Colonic mucosa (tissue), 4 donors: ENCODE results near the gene AGBL4. TPM values are rescaled to one million over a fixed set of nuclear protein-coding genes. Genes with fewer than 3 reads are reported as not detected.

Source experiments
- DNase-seq: peaks from one replicate; pipeline ENCODE4 v3.0.0-alpha.2; 2020
- H3K27ac ChIP-seq: fragments of 200-600 bp; one replicate; pipeline ENCODE4 v1.8.0; 2021
- H3K27me3 ChIP-seq: fragments of 200-600 bp; one replicate; pipeline ENCODE4 v1.8.0; 2021
- H3K36me3 ChIP-seq: fragments of 200-600 bp; one replicate; pipeline ENCODE4 v1.8.0; 2021
- H3K4me1 ChIP-seq: fragments of 200-600 bp; one replicate; pipeline ENCODE4 v1.8.0; 2021; ENCODE audit warnings: mild to moderate bottlenecking
- H3K4me3 ChIP-seq: fragments of 200-600 bp; one replicate; pipeline ENCODE4 v1.8.0; 2021
- H3K9ac ChIP-seq, 2 donors: one replicate each; pipeline ENCODE4 v1.7.0; 2013; ENCODE audit warnings: control low read depth in 2 of 2, low read depth in 2 of 2, low read length in 2 of 2
- H3K9me3 ChIP-seq: fragments of 200-600 bp; one replicate; pipeline ENCODE4 v1.8.0; 2021
- intact Hi-C: fragments of 100-400 bp; cut with DNase I; formaldehyde crosslinking; loops from one replicate; pipeline ENCODE4 v1.14.1; 2022
- total RNA-seq, 2 donors: library from RNA; stranded (reverse); fragmentation: NEBNext Ultra II Directional in 1 of 2; extraction: Animal tissue kit (Norgen Biotek cat#: 25700) in 1 of 2; gene quantifications; one replicate each; pipeline ENCODE4 v1.2.1, GENCODE V29; 2021
- TF ChIP-seq, protein P1 (sequence below): fragments of 200-600 bp; IDR thresholded peaks from one replicate; pipeline ENCODE4 v1.8.0; 2022; ENCODE audit warnings: antibody characterized with exemption, mild to moderate bottlenecking
- donor health status: healthy.
- donor health status: DM: no; HTN: no; CAD: no.
- donor health status: DM: no; HTN: no; CAD: no.

AGBL4 gene
- total RNA-seq, 2 donors from 2014 or later: 0.24 to 0.30 TPM

GRCh38 chr1:49136738-49137251 lies 887.0 kb downstream of the AGBL4 start:
- Histone ChIP-seq H3K27me3 (no peaks in the 10 kb centered on the region), H3K9ac (no peak overlapping the region), H3K27ac (no peak overlapping the region), H3K4me3 (no peak overlapping the region), H3K4me1 (no peaks in the 10 kb centered on the region), H3K36me3 (no peaks in the 10 kb centered on the region), H3K9me3 (no peaks in the 10 kb centered on the region)
- no peak for DNase-seq
- TF ChIP-seq, protein P1, sequence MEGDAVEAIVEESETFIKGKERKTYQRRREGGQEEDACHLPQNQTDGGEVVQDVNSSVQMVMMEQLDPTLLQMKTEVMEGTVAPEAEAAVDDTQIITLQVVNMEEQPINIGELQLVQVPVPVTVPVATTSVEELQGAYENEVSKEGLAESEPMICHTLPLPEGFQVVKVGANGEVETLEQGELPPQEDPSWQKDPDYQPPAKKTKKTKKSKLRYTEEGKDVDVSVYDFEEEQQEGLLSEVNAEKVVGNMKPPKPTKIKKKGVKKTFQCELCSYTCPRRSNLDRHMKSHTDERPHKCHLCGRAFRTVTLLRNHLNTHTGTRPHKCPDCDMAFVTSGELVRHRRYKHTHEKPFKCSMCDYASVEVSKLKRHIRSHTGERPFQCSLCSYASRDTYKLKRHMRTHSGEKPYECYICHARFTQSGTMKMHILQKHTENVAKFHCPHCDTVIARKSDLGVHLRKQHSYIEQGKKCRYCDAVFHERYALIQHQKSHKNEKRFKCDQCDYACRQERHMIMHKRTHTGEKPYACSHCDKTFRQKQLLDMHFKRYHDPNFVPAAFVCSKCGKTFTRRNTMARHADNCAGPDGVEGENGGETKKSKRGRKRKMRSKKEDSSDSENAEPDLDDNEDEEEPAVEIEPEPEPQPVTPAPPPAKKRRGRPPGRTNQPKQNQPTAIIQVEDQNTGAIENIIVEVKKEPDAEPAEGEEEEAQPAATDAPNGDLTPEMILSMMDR: no peak
- intact Hi-C loops: no loop called here

DNA sequence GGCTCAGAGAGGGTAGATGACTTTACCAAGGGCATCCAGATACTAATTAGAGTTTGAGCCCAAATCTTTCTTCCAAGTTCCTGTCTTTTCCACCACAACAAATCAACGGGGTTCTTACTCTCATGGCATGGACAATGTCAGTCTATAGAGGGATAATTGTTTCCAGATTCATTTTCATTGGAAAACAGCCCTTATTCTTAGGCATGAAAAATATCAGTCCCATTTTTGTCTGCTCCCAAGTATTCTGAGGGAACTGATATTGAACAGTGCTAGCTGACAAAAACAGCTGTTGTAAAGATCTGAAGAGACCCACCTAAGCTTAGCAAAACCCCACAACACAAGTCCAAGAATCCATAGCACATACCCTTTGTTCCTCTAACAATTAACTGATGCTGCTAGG lies 898.0 kb downstream of the AGBL4 start:
- TF ChIP-seq, protein P1: no peak
- intact Hi-C loops: no loop called here

DNA sequence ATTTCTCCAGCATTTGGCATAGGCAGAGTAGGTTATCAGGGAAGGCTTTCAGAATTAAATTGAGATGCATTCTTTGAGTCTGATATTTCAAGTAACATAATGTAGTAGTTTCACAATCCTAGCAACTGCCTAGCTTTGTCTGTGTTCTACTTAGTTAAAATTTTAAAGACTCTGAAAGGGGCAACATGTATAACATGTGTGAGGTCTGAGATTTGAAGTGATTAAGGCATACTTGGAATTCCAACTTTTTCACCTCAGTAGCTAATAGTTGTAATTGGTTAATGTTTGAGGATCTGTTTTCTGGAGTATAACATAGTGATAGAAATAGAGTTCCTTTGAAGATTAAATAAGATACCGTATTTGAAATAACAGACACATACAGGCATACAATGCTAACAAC lies 911.8 kb downstream of the AGBL4 start:
- Histone ChIP-seq H3K27me3 (no peaks in the 10 kb centered on the region), H3K4me1 (no peaks in the 10 kb centered on the region), H3K9ac (no peak overlapping the region), H3K4me3 (no peak overlapping the region), H3K27ac (no peak overlapping the region), H3K9me3 (no peaks in the 10 kb centered on the region), H3K36me3 (no peaks in the 10 kb centered on the region)
- no peak for DNase-seq
- TF ChIP-seq, protein P1: no peak
- intact Hi-C loops: no loop called here

More for the DNA sequence above, 898.0 kb downstream of the AGBL4 start:
- Histone ChIP-seq H3K4me1 (no peaks in the 10 kb centered on the region), H3K4me3 (no peak overlapping the region), H3K9me3 (no peaks in the 10 kb centered on the region), H3K27ac (no peak overlapping the region), H3K27me3 (no peaks in the 10 kb centered on the region), H3K9ac (no peak overlapping the region), H3K36me3 (no peaks in the 10 kb centered on the region)
- no peak for DNase-seq

- Histone ChIP-seq H3K9ac (no peak overlapping the region), H3K27me3 (no peaks in the 10 kb centered on the region), H3K4me3 (no peak overlapping the region), H3K4me1 (no peaks in the 10 kb centered on the region), H3K27ac (no peak overlapping the region), H3K36me3 (no peaks in the 10 kb centered on the region), H3K9me3 (no peaks in the 10 kb centered on the region)
- intact Hi-C loops: no loop called here
- DNase-seq: no peak
- TF ChIP-seq, protein P1: no peak
These were observed 917.3 kb downstream of the AGBL4 start for GRCh38 chr1:49106445-49106844.

DNA sequence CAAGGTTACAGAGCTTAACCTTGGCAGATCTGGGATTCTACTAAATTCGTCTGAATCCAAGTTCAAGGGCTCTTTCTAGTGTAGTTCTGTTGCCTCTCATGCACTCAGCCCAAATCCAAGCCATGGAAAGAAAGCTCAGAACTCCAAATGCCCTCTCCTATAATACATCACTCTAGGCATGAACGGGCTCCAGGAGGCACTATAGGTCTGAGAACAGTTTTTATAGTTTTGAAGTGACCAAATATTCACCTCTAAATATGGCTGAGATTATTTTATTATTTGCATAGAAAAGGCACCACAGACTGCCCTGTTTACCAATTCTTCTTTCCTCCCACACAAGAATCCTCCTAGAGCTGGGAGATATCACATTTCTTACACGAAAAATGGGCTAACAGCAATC lies 919.2 kb downstream of the AGBL4 start:
- intact Hi-C loops: no loop called here

More for the DNA sequence above, 919.2 kb downstream of the AGBL4 start:
- H3K9ac ChIP-seq: no peak overlapping the region
- TF ChIP-seq, protein P1: no peak
- no peak overlapping the region for H3K27ac ChIP-seq
- H3K9me3 ChIP-seq: no peaks in the 10 kb centered on the region
- no peaks in the 10 kb centered on the region for H3K27me3 ChIP-seq
- no peak overlapping the region for H3K4me3 ChIP-seq
- no peaks in the 10 kb centered on the region for H3K4me1 ChIP-seq
- no peaks in the 10 kb centered on the region for H3K36me3 ChIP-seq
- no peak for DNase-seq
